ENCODE data around the gene WNT8A.
A peak's percentile ranks its signal among the peaks of the same experiment; 100 is the strongest.

The WNT8A gene

DNA sequence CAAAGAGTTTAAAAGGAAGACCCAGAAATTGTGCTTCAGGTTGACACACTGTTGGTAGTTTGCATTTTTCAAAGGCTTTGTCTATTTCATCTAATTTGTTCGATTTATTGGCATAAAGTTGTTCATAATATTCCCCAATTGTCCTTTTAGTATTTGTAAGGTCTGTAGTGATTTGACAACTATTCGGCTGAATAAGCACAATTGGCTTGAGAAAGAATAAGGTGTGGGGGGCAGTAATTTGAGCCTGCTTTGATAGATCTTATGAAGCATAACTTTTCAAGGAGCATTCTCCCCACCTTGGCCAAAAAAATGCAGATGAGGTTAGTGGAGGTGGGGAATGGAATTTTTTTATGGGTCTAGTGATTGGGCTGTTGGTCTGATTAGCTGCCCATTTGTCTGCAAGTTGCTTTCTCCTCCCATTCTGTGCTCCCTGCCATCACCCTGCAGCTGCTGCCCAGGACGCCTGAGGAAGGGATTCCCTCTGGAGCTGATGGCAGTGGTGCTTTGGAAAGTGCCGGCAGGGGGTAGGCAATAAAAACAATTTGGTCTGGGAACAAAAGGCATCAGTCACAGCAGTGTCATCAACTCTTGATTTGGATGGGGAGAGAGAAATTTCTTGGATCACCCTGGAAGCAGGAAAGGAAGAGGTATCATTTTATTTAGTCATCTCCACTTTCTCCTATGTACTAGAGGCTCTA is 26.6 kb downstream of the WNT8A start:
- peak overlapping the region; percentile 13; the same call in 1 of the 2 replicates for H3K27ac ChIP-seq (ENCODE audit: extremely low read depth, low read depth, low read length)
- no peaks in the 10 kb centered on the region for H3K9me3 ChIP-seq (ENCODE audit: control insufficient read depth, insufficient read depth, low read depth, low read length)
- no peak overlapping the region for H3K4me3 ChIP-seq (ENCODE audit: low read depth, low read length)
- CTCF ChIA-PET = interaction anchor here (0.5 to 2.6 kb wide), 16 partner anchors 9 to 492 kb away, joined by 3 to 16 read pairs (median 3); partner anchors contain the start of genes KDM3B and WNT8A
- POLR2A ChIA-PET = interaction anchor here (0.9 to 1.3 kb wide), 2 partner anchors 356 to 357 kb away, joined by 3 to 6 read pairs; partner anchors contain the start of gene HNRNPA0
- no peaks in the 10 kb centered on the region for H3K36me3 ChIP-seq (ENCODE audit: control insufficient read depth in 2 of 2, insufficient read depth in 1 of 2, low read length in 2 of 2)
- H3K4me1 ChIP-seq (ENCODE audit: control insufficient read depth, insufficient read depth, low read length) = peaks cover 22% of the 10 kb centered on the region
- TF ChIP-seq ZNF24 (tag by site-specific recombination; IDR thresholded peaks at IDR 0.05) (0 out of 2 replicates have a peak, but pooled peaks have one; percentile 30), ZFP41 (tag by site-specific recombination; IDR thresholded peaks at IDR 0.05; ENCODE audit: borderline replicate concordance) (no peak), ZNF140 (tag by site-specific recombination; IDR thresholded peaks at IDR 0.05) (no peak), ZNF112 (tag by site-specific recombination; IDR thresholded peaks at IDR 0.05) (no peak), ZNF747 (tag by site-specific recombination; IDR thresholded peaks at IDR 0.05) (no peak), SP7 (tag by site-specific recombination; IDR thresholded peaks at IDR 0.05) (peak; percentile 89), ZNF501 (tag by site-specific recombination; IDR thresholded peaks at IDR 0.05) (0 out of 2 replicates have a peak, but pooled peaks have one; percentile 38), MYNN (tag by site-specific recombination; IDR thresholded peaks at IDR 0.05; ENCODE audit: borderline replicate concordance) (no peak), ZNF211 (tag by site-specific recombination; IDR thresholded peaks at IDR 0.05; ENCODE audit: low read depth) (no peak), ZNF48 (tag by site-specific recombination; IDR thresholded peaks at IDR 0.05) (no peak), ZNF660 (tag by site-specific recombination; IDR thresholded peaks at IDR 0.05) (peak; percentile 38; the same call in 1 of the 2 replicates), ZNF843 (tag by site-specific recombination; IDR thresholded peaks at IDR 0.05) (peak; percentile 82), ZFHX2 (tag by site-specific recombination; conservative IDR thresholded peaks at IDR 0.05) (0 out of 2 replicates have a peak, but pooled peaks have one; percentile 11), ZBTB17 (tag by site-specific recombination; IDR thresholded peaks at IDR 0.05) (peak; percentile 67; the same call in 1 of the 2 replicates), ZXDB (tag by site-specific recombination; IDR thresholded peaks at IDR 0.05) (peak; percentile 48), PRDM1 (tag by site-specific recombination; IDR thresholded peaks at IDR 0.05) (peak; percentile 86), ZNF391 (tag by site-specific recombination; IDR thresholded peaks at IDR 0.05; ENCODE audit: borderline replicate concordance, low read depth) (no peak), ZNF37A (tag by site-specific recombination; IDR thresholded peaks at IDR 0.05) (no peak), IKZF3 (tag by site-specific recombination; IDR thresholded peaks at IDR 0.05) (peak; percentile 88), ZNF175 (tag by site-specific recombination; IDR thresholded peaks at IDR 0.05) (no peak), ZNF335 (tag by site-specific recombination; conservative IDR thresholded peaks at IDR 0.05) (peak; percentile 36; the same call in 1 of the 2 replicates), ZIC2 (tag by site-specific recombination; IDR thresholded peaks at IDR 0.05) (peak; percentile 98), KLF9 (tag by site-specific recombination; IDR thresholded peaks at IDR 0.05; ENCODE audit: low read depth) (no peak), ZNF366 (tag by site-specific recombination; conservative IDR thresholded peaks at IDR 0.05) (peak; percentile 71)
- TF ChIP-seq, protein P1, sequence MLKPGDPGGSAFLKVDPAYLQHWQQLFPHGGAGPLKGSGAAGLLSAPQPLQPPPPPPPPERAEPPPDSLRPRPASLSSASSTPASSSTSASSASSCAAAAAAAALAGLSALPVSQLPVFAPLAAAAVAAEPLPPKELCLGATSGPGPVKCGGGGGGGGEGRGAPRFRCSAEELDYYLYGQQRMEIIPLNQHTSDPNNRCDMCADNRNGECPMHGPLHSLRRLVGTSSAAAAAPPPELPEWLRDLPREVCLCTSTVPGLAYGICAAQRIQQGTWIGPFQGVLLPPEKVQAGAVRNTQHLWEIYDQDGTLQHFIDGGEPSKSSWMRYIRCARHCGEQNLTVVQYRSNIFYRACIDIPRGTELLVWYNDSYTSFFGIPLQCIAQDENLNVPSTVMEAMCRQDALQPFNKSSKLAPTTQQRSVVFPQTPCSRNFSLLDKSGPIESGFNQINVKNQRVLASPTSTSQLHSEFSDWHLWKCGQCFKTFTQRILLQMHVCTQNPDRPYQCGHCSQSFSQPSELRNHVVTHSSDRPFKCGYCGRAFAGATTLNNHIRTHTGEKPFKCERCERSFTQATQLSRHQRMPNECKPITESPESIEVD (tag by site-specific recombination; IDR thresholded peaks at IDR 0.05) = peak; percentile 62
- TF ChIP-seq, protein P2, sequence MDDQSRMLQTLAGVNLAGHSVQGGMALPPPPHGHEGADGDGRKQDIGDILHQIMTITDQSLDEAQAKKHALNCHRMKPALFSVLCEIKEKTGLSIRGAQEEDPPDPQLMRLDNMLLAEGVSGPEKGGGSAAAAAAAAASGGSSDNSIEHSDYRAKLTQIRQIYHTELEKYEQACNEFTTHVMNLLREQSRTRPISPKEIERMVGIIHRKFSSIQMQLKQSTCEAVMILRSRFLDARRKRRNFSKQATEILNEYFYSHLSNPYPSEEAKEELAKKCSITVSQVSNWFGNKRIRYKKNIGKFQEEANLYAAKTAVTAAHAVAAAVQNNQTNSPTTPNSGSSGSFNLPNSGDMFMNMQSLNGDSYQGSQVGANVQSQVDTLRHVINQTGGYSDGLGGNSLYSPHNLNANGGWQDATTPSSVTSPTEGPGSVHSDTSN (CRISPR knock-in tag; IDR thresholded peaks at IDR 0.05) = no peak
- TF ChIP-seq, protein P3, sequence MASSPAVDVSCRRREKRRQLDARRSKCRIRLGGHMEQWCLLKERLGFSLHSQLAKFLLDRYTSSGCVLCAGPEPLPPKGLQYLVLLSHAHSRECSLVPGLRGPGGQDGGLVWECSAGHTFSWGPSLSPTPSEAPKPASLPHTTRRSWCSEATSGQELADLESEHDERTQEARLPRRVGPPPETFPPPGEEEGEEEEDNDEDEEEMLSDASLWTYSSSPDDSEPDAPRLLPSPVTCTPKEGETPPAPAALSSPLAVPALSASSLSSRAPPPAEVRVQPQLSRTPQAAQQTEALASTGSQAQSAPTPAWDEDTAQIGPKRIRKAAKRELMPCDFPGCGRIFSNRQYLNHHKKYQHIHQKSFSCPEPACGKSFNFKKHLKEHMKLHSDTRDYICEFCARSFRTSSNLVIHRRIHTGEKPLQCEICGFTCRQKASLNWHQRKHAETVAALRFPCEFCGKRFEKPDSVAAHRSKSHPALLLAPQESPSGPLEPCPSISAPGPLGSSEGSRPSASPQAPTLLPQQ (tag by site-specific recombination; IDR thresholded peaks at IDR 0.05) = no peak
- TF ChIP-seq, protein P4, sequence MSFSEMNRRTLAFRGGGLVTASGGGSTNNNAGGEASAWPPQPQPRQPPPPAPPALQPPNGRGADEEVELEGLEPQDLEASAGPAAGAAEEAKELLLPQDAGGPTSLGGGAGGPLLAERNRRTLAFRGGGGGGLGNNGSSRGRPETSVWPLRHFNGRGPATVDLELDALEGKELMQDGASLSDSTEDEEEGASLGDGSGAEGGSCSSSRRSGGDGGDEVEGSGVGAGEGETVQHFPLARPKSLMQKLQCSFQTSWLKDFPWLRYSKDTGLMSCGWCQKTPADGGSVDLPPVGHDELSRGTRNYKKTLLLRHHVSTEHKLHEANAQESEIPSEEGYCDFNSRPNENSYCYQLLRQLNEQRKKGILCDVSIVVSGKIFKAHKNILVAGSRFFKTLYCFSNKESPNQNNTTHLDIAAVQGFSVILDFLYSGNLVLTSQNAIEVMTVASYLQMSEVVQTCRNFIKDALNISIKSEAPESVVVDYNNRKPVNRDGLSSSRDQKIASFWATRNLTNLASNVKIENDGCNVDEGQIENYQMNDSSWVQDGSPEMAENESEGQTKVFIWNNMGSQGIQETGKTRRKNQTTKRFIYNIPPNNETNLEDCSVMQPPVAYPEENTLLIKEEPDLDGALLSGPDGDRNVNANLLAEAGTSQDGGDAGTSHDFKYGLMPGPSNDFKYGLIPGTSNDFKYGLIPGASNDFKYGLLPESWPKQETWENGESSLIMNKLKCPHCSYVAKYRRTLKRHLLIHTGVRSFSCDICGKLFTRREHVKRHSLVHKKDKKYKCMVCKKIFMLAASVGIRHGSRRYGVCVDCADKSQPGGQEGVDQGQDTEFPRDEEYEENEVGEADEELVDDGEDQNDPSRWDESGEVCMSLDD (tag by site-specific recombination; IDR thresholded peaks at IDR 0.05) = no peak
- TF ChIP-seq, protein P5, sequence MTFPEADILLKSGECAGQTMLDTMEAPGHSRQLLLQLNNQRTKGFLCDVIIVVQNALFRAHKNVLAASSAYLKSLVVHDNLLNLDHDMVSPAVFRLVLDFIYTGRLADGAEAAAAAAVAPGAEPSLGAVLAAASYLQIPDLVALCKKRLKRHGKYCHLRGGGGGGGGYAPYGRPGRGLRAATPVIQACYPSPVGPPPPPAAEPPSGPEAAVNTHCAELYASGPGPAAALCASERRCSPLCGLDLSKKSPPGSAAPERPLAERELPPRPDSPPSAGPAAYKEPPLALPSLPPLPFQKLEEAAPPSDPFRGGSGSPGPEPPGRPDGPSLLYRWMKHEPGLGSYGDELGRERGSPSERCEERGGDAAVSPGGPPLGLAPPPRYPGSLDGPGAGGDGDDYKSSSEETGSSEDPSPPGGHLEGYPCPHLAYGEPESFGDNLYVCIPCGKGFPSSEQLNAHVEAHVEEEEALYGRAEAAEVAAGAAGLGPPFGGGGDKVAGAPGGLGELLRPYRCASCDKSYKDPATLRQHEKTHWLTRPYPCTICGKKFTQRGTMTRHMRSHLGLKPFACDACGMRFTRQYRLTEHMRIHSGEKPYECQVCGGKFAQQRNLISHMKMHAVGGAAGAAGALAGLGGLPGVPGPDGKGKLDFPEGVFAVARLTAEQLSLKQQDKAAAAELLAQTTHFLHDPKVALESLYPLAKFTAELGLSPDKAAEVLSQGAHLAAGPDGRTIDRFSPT (tag by site-specific recombination; IDR thresholded peaks at IDR 0.05) = peak; percentile 50; the same call in 1 of the 2 replicates
